GM21367 (cell line): Measurements from ENCODE around the gene PALB2.
A peak's percentile ranks its signal among the peaks of the same experiment; 100 is the strongest.

ENCODE experiments used
- ATAC-seq: cut with Tn5 transposase; IDR thresholded peaks from one replicate; pipeline ENCODE4 v1.9.1; 2021; ENCODE audit not compliant: unreplicated experiment

PALB2 gene

GRCh38 chr16:23556881-23557778, 84.0 kb downstream of the PALB2 start, which contains the start of the genes EARS2 and UBFD1:
TSS of gene EARS2 (minus strand) at chr16:23557350. CDS start at chr16:23557343, 7 bp downstream.
TSS of gene UBFD1 (plus strand) at chr16:23557727. CDS start at chr16:23557743, 16 bp downstream.
- peak; percentile 82 for ATAC-seq

- no peak for ATAC-seq
Measured at GRCh38 chr16:23554536-23554935, 86.6 kb downstream of the PALB2 start.
